GM18868 (cell line): ENCODE results near the gene EVC.

ENCODE experiments used
- ATAC-seq: cut with Tn5 transposase; IDR thresholded peaks from one replicate; pipeline ENCODE4 v1.9.1; 2021; ENCODE audit warnings: mild to moderate bottlenecking, moderate library complexity; ENCODE audit not compliant: unreplicated experiment

Gene EVC

DNA sequence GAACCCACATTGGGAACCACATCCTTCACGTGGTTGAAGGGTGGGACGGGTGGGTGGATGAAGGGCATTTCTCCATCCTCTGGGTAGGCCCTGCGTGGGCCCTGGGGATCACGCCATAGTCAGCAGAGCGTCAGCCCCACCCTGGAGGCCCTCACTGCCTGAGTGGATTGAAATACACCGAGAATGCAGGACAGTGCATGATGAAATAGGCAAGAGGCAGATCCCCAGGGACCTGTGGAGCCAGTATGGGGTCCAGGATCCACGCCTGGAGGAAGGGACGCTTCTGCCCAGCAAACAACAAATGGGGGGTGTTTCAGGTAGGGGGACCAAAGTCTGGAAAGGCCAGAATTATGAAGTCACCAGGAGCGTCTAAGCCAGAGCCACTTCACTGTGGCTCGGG is 19.4 kb downstream of the EVC start:
- no peak for ATAC-seq

DNA sequence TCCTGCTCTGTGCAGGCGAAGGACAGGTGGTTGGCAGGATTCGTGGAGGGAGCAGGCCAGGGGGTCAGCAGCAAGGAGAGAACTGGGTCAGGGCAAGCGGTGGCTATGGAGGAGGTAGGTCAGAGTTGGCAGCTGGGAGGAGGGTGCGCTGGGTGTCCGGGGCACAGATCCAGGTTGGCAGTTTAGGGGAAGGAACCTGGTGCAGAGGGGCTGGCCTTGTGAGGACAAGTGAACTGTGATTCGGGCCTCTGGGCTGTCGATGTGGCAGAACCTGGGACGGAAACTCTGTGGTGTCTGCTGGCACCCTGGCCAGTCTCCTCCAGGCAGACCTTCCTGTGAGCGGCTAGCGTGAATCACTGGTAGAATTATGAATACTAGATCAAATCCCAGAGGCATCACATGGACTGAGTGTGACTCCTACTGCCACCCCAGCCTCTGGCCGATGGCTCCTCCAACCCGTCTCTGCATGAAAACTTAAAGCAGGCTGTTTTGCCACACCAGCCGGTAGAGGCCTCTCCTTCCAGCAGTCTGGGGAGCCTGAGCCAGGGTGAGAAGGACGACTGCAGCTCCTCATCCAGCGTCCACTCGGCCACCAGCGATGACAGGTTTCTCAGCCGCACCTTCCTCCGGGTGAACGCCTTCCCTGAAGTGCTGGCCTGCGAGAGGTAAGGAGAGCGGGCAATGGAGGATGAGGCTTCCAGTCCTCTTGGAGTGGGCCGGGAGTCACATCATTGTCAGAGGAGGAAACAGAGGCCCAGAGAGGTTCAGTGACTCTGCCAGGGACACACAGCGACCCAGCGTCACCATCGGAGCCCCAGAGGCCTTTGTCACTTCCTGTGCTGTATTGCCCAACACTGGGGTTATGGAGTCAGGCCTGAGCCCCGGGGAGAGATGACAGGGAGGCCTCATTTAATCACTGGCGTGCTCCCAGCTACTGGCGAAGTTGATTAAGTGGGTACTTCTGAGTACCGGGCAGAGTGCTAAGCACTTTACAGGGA is 20.3 kb downstream of the EVC start:
- no peak for ATAC-seq

DNA sequence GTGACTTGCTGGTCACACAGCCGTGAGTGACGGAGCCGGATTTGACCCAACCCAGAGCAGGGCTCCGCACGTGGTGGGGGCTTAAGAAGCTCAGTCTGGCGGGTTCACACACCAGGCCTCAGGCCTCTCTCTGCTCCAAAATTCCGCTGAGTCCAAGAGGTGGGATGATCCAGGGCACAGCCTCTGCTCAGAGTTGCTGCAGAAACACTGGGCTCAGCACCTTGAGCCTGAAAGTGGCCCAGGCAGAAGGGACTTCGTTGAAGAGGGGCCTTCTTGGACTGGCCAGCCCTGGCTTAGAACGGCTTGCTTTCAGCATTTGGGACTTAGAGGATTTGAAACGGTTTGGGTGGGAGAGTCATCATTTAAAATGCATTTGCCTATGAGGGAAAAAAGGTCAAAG is 21.2 kb downstream of the EVC start:
- ATAC-seq, result no peak

DNA sequence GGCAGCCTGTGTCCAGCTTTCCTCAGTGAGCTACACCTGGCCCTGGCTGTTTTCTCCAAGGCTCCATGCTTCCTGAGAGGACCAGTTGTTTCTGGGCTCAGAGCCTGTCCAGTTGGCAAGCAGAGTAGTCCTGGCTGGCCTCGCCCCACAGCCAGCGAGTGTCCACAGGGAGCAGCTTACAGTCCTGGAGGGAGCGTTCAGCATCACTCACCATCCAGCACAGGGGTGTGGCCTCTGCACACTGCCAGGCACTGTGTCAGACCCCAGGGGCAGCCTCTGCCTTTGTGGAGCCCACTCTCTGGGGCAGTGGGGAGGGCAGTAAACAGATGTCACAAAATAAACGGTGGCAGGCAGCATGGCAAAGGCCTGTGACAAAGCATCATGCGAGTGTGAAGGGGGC is 23.9 kb downstream of the EVC start:
- ATAC-seq, result no peak

DNA sequence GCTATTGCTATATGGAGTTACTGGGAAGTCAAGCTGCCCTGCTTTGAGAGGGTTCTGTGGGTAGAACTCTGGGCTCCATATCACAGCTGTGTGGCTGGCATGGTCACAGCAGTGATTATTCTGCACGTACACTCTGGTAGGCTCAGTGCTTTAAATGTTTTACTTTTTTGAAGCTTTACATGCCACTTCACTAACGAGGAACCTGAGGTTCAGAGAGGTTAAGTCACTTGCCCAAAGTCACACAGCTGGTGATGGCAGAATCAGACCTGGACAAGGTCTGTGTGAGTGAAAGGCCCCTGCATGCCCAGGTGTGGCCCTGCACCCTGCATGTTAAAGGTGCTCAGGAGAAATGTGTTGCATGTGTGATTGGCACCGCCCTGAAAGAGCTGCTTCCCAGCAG is 24.5 kb downstream of the EVC start:
- ATAC-seq, result no peak

DNA sequence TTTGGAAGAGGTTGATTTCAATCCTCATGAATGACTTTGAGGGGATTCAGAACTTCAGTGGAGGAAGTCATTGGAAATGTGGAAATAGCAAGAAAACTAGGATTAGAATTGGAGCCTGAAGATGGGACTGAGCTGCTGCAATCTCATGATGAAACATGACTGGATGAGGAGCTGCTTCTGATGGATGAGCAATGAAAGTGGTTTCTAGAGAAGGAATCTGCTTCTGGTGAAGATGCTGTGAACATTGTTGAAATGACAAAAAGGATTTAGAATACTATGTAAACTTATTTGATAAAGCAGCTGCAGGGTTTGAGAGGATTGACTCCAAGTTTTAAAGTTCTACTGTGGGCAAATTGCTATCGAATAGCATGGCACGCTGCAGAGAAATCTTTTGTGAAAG is 27.1 kb downstream of the EVC start:
- no peak for ATAC-seq

DNA sequence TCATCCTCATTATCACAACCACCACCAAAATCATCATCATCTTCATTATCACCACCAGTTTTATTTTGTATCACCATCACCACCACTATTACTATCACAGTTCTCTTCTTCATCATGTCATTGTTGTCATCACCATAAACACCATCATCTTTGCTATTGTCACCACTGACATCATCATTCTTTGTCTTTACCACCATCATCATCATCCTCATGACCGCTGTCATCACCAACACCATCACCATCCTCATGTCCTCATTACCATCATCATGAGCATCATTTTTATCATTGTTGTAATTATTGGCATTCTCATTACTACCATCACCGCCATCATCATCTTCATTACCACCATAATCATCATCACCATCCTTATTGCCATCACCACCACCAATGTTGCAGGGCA is 31.4 kb downstream of the EVC start:
- ATAC-seq, result no peak

DNA sequence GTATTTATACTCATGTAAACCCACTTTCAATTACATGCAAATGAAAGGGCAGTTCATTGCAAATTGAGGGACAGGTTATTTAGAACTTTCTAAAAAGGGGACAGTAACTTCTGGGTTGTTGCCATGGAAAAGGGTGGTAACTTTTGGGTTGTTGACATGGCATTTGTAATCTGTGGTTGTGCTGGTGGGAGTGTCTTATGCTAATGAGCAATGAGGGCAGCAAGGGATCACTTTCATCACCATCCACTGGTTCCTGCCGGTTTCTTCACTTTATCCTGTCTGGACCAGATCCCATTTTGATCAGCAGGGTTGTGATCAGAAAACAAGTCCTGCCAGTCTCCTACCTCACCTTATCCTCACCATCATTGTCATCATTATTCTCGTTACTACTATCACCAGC is 32.0 kb downstream of the EVC start:
- no peak for ATAC-seq

DNA sequence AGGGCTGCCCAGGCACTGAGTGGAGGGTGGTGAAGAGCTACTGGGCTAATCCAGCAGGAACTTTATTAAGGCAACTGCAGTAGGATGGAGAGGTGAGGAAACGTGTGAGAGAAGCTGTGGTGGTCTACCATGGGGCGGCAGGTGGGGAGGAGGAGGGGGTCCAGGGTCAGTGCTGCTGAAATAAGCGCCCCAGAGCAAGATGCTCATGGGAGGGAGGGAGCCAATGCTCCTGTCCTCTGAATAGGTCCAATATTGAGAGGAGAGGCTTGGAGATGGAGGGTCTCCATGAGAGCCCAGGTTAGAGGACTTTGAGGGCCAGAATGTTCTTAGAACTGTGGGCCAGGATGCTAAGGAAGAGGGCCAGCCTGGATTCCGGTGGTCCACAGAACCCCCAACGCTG is 35.2 kb downstream of the EVC start:
- no peak for ATAC-seq

DNA sequence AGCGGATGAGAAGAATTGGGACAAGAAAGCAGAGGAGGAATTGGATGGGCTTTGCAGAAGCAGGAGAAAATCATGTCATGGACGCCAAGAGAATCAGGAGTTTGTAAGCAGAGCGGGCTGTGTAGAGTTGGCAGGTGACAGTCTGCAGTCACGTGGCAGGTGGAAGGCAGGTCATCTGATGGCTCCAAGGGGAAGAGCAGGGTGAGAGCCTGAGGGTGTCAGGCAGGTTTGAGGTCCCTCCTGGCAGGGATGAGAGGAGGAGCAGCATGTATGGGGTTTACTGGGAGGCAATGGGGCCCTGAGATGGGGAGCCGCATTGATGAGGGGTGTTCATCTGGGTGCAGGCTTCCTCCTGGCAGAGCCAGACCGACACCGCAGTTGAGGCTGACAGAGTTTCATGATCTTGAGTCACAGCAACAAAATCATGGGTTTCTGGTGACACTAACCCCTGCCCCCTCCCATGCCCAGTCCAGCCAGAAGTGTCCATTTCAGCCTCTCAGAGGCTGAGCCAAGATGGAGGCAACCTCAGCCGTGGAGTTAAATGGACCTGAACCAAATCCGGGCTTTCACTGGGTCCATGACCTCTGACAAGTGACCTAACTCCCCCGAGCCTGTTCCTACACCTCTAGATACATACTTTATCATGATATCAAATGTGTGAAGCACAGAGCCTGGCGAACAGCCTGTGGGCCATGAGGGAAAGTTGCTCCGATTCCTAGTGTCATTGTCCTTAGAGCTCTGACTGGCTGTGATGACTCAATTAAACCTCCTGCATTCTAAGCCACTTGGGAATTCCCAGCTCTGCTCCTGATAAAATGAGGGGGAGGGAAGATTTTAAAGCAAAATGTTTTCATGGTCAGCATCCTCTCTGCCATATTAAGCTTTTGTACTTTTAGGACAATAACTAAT is 36.1 kb downstream of the EVC start:
- no peak for ATAC-seq

DNA sequence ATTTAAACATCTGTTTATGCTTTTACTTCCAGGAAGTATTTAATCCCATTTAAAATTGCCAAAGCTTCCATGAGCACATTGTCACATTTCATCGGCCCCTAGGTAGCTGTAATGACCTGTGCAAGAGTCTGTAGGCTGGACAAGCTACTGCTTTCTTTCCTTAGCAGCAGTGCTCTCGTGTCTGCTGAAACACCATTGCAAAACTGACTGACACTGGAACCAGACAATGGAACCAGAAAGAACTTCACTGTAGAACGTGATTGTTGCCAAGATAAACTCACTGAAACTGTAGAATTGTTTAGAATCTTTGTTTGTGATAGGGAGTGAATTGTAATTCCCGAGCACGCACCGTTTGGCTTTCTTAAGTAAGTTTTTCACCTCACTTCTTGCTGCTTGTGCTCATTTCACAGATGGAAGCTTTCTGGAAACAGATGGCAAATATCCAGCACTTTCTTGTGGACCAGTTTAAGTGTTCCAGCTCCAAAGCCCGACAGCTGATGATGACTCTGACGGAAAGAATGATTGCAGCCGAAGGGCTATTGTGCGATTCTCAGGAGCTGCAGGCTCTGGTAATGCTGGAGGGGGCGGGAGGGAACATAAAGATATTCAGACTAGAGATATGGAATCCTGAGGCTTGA is 36.9 kb downstream of the EVC start:
- no peak for ATAC-seq

DNA sequence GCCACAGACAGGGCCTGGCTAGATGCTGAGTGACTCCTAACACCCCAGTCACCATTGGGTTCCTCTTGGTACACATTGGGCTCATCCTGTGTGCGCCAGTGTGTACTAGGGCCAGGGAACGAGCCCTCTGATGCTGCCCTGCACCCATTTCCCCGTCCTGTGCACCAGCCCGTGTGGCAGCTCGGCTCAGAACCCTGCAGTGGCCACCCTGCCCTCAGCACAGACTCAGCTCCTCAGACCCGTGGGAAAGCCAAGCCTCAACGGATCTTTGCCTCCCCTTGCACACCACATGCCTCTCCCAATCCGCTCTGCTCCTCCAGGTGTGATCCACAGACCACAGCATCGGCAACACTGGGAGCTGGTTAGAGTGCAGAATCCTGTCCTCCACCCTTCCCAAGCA is 38.6 kb downstream of the EVC start:
- ATAC-seq, result no peak

DNA sequence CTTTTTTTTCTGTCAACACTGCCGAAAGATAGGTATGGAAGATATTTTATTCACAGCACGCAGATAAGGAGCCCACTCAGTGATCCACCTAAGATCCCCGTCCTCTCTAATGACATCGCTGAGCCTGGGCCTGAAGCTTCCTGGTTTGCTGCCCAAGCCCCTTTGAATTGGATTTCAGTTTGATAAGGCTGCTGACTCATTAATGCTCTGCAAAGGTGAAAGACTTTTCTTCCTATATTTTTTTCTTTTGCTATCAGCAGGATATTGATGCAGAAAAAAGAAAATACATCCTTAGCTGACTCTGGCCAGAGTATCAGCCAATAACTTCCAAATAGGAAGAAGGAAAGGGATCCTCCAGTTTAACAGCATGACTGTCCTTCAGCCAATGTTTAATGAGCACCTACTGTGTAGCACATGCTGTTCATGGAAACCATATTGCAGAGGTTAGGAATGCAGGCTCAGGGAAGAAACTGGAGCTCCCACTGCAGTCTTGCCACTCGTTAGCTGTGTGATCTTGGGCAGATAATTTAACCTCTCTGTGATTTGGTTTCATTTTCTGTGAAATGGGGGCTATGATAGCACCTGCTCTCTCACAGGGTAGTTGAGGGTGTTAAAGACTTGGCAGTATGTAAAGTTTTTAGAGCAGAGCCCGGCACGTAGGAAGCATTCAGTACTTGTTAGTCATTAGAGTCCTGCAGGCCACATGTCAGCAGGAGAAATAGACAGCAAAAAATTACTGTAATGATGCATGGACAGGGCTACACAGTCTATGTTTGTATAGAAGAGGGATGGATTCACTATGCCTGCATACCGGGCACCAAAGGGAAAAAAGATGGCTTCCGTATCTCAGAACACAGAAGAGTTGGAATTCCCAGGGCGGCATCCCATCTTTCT is 39.3 kb downstream of the EVC start:
- no peak for ATAC-seq

DNA sequence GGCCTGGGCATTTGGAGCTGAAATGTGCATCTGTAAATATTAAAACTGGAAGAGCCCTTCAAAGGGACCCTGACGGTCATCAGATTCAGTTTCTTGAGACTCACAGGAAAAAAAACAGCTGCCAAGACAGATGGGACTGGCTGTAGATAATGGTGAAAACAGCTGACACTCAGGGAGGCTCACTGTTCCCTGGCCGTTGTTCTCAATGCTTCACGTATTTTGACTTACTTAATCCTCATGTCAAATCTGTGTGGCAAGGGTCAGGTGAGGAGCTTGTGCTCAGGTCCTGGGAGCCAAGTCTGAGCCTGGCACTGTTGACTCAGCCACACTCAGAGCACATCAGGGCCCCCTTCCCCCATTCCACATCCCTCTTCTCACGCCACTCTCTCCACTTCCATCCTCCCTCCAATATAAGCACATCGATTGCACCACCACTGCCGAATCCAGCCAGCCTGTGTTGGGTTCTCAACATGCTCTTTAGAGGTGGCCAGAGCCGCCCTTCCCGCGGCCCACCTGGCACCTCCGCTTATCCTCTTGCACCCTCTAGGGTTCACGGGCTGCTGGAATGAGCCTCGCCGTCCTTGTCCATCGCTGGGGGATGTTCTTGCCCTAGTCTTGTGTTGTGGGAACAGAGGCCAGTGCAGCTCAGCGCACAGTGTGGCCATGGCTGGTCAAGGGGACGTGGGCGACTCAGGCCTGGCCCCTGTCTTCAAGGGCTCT is 40.1 kb downstream of the EVC start:
- no peak for ATAC-seq

DNA sequence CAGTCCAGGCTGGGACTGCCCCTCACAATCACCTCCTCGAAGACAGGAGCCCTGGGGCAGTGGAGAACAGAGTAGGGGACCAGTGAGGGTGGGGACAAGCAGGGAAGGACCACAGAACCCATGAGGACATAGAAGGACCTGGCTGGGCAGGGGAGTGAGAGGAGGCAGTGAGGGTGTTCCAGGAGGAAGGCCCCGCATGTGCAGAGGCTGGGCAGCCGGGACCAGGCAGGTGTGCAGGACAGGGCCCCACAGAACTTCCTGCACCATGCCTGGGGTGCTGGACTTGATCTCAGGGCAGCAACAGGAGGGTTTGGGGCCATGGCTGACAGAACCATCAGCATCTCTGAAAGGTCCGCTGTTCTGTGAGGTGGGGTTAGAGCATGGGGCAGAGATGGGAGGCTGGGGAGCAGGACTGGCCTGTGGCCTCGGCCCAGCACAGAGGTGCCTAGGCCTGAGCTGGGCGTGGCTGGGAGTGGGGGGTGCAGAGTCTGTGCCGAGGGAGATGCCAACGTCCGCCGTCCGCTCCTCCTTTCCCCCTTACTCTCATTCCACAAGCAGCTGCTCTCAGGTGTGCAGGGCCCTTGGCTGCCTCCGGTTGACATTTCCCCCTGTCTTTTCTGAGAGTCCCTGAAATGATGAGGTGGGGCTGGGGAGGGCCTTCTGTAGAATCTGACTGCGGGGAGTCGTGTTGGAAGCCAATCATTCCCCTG is 40.8 kb downstream of the EVC start:
- no peak for ATAC-seq

DNA sequence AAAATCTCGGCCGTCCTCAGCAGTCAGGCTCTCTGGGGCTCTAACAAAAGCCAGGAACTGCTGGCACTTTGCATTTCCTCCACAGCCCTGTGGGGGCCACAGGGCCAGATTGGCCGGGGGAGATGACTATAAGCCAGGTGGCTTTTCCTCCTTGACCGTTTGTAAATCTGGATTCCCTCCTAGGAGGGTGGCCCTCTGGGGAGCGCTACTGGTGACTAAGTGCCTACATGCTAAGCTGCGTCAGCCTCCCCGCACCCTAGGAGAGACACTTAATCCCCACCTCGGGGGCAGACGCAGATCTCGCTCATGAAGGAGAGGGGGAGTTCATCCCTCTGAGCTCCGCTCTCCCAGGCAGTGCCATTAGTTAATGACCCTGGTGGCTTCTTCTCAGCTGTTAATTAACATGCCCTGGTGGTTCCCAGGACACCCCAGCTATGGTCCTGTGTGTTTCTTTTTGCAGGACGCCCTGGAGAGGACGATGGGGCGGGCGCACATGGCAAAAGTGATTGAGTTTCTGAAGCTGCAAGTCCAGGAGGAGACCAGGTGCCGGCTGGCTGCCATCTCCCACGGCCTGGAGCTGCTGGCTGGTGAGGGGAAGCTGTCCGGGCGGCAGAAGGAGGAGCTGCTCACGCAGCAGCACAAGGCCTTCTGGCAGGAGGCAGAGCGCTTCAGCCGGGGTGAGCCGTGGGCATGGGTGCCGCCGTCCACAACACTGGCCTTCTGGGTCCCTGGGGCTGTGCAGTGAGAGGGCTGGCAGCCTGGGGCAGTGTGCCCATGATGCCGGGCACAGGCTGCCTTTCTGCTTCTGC is 41.6 kb downstream of the EVC start:
- ATAC-seq, result no peak

DNA sequence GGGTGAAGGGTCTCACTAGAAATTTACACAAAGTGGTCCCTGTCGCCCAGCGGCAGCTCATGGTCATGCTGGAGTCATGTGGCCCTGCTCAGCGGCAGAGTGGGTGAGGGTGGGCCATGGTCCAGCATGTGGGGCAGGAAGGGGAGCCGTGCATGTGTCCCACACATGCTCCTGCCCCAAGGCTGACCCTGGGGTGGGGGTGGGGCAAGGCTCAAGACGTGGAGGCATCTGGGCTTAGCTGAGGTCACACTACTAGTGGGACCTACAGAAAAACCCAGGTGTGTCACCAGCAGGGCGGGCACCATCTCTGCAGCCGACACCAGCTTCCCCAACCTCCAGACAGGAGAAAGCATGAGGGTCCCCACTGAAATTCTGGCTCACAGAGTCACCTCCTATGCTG is 42.4 kb downstream of the EVC start:
- ATAC-seq, result no peak
